ENCODE measurements around the gene MAPKAP1. TPM values are rescaled to one million over a fixed set of nuclear protein-coding genes. Genes with fewer than 3 reads are reported as not detected.

The MAPKAP1 gene
- total and polyA plus RNA-seq, 8 donors = 32.7 to 212 (median 78.2) TPM

- H3K9me3 ChIP-seq = no peaks in the 10 kb centered on the region
- intact Hi-C loops (cut with DNase I; ENCODE audit: low total_unique reads) = no loop called here
- no peak overlapping the region for H3K4me3 ChIP-seq
- peaks cover 0 to 9% (median 6%) of the 10 kb centered on the region in 4 donors for H3K36me3 ChIP-seq
- H3K27me3 ChIP-seq = no peaks in the 10 kb centered on the region
- DNase-seq = no peak
- TF ChIP-seq POLR2AphosphoS5 (IDR thresholded peaks at IDR 0.05) (no peak), POLR2A (IDR thresholded peaks at IDR 0.05) (no peak), EP300 (IDR thresholded peaks at IDR 0.05) (no peak), CTCF (IDR thresholded peaks at IDR 0.05) (no peak)
- 75 to 87% (median 83%) methylated on average over 3 of the region's 3 CpGs for WGBS, 5 donors
- H3K4me1 ChIP-seq = peaks cover 17 to 49% (median 28%) of the 10 kb centered on the region in 4 donors
- H3K27ac ChIP-seq = peak overlapping the region in 1 of 5 donors; percentile 38
These were observed 152.3 kb downstream of the MAPKAP1 start for GRCh38 chr9:125554726-125555125.

GRCh38 chr9:125551781-125552180, 155.2 kb downstream of the MAPKAP1 start:
- Histone ChIP-seq H3K4me1 (peaks cover 31 to 62% (median 48%) of the 10 kb centered on the region in 4 donors), H3K27me3 (no peaks in the 10 kb centered on the region)
- intact Hi-C loops (cut with DNase I; ENCODE audit: low total_unique reads) = no loop called here

GRCh38 chr9:125549891-125550885, 156.8 kb downstream of the MAPKAP1 start:
- 19 to 35% (median 30%) methylated on average over 9 of the region's 9 CpGs for WGBS, 5 donors
- H3K27ac ChIP-seq = peak overlapping the region; percentile 54 to 83 (median 72)
- no peaks in the 10 kb centered on the region for H3K27me3 ChIP-seq
- peaks cover 45 to 70% (median 57%) of the 10 kb centered on the region in 4 donors for H3K4me1 ChIP-seq
- TF ChIP-seq POLR2AphosphoS5 (IDR thresholded peaks at IDR 0.05) (no peak), POLR2A (IDR thresholded peaks at IDR 0.05) (no peak), EP300 (IDR thresholded peaks at IDR 0.05) (no peak), CTCF (IDR thresholded peaks at IDR 0.05) (no peak)
- no peak overlapping the region for H3K4me3 ChIP-seq
- intact Hi-C loops (cut with DNase I; ENCODE audit: low total_unique reads) = no loop called here
- H3K36me3 ChIP-seq = no peaks in the 10 kb centered on the region
- no peaks in the 10 kb centered on the region for H3K9me3 ChIP-seq
- peak in 1 of 2 donors; percentile 76 for DNase-seq

More at GRCh38 chr9:125551781-125552180, 155.2 kb downstream of the MAPKAP1 start:
- no peak for DNase-seq
- Histone ChIP-seq H3K27ac (peak overlapping the region in 2 of 5 donors; percentile 72 to 83), H3K4me3 (no peak overlapping the region), H3K9me3 (no peaks in the 10 kb centered on the region), H3K36me3 (no peaks in the 10 kb centered on the region)
- TF ChIP-seq POLR2A (IDR thresholded peaks at IDR 0.05) (no peak), POLR2AphosphoS5 (IDR thresholded peaks at IDR 0.05) (no peak), CTCF (IDR thresholded peaks at IDR 0.05) (no peak), EP300 (IDR thresholded peaks at IDR 0.05) (no peak)
- WGBS, 5 donors = 68 to 96% (median 92%) methylated on average over 1 of the region's 1 CpG

- WGBS, 5 donors = 18 to 36% (median 22%) methylated on average over 7 of the region's 7 CpGs
- Histone ChIP-seq H3K4me1 (peaks cover 47 to 77% (median 63%) of the 10 kb centered on the region in 4 donors), H3K36me3 (no peaks in the 10 kb centered on the region), H3K27ac (peak overlapping the region; percentile 54 to 83 (median 72)), H3K9me3 (no peaks in the 10 kb centered on the region), H3K4me3 (no peak overlapping the region), H3K27me3 (no peaks in the 10 kb centered on the region)
- DNase-seq = peak; percentile 77 to 79
- intact Hi-C loops (cut with DNase I; ENCODE audit: low total_unique reads) = no loop called here
- TF ChIP-seq POLR2AphosphoS5 (IDR thresholded peaks at IDR 0.05) = peak; percentile 43 to 69 (median 49)
- TF ChIP-seq POLR2A (IDR thresholded peaks at IDR 0.05) = no peak
- no peak for TF ChIP-seq CTCF (IDR thresholded peaks at IDR 0.05)
- TF ChIP-seq EP300 (IDR thresholded peaks at IDR 0.05) = no peak
These were observed 157.5 kb downstream of the MAPKAP1 start for GRCh38 chr9:125549465-125549871.

Data from stomach (tissue), 9 donors.